ENCODE measurements around the gene NARF.
"Not testable (repeated sequence)": the region's sequence is repeated elsewhere in the genome, so short reads cannot be mapped to it uniquely, and the experiment has no call there.

The NARF gene

GRCh38 chr17:82458885-82459424, 414 bp downstream of the NARF start:
- Histone ChIP-seq H3K36me3 (ENCODE audit: insufficient read depth) (no peaks in the 10 kb centered on the region), H3K4me3 (IDR thresholded peaks at IDR 0.05; ENCODE audit: insufficient read depth, low read depth, low read length) (no peak overlapping the region), H3K4me1 (ENCODE audit: low read depth, poor library complexity, severe bottlenecking) (peaks cover 37% of the 10 kb centered on the region), H3K79me2 (ENCODE audit: insufficient read depth, low read depth) (peaks cover 18% of the 10 kb centered on the region; the same call in 1 of the 2 replicates), H3K27me3 (ENCODE audit: insufficient read depth, low read depth) (no peaks in the 10 kb centered on the region), H3K9ac (peak overlapping the region; percentile 99), H2AFZ (ENCODE audit: low read depth) (peak overlapping the region; percentile 61), H3K27ac (peak overlapping the region; percentile 99), H3K4me2 (peak overlapping the region; percentile 77), H4K20me1 (ENCODE audit: insufficient read depth) (no peaks in the 10 kb centered on the region)
- TF ChIP-seq, protein P1, sequence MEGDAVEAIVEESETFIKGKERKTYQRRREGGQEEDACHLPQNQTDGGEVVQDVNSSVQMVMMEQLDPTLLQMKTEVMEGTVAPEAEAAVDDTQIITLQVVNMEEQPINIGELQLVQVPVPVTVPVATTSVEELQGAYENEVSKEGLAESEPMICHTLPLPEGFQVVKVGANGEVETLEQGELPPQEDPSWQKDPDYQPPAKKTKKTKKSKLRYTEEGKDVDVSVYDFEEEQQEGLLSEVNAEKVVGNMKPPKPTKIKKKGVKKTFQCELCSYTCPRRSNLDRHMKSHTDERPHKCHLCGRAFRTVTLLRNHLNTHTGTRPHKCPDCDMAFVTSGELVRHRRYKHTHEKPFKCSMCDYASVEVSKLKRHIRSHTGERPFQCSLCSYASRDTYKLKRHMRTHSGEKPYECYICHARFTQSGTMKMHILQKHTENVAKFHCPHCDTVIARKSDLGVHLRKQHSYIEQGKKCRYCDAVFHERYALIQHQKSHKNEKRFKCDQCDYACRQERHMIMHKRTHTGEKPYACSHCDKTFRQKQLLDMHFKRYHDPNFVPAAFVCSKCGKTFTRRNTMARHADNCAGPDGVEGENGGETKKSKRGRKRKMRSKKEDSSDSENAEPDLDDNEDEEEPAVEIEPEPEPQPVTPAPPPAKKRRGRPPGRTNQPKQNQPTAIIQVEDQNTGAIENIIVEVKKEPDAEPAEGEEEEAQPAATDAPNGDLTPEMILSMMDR (conservative IDR thresholded peaks at IDR 0.05; ENCODE audit: low read depth, low read length) = no peak

DNA sequence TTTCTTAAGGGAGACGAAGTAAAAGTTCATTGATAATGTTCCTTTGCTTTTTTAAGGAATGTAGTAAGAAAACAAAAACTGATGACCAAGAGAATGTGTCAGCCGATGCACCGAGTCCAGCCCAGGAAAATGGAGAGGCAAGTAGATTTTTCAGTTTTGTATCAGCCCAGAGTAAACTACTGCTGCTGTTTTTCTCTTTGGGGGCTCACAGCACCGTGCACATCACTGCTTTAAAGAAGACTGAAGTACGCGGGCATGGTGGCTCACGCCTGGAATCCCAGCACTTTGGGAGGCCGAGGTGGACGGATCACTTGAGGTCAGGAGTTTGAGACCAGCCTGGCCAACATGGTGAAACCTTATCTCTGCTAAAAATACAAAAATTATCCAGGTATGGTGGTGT, 1.4 kb downstream of the NARF start:
- H2AFZ ChIP-seq (ENCODE audit: low read depth); H3K36me3 ChIP-seq (ENCODE audit: insufficient read depth); H3K4me3 ChIP-seq (IDR thresholded peaks at IDR 0.05; ENCODE audit: insufficient read depth, low read depth, low read length); H3K9ac ChIP-seq; H4K20me1 ChIP-seq (ENCODE audit: insufficient read depth); H3K27me3 ChIP-seq (ENCODE audit: insufficient read depth, low read depth); H3K27ac ChIP-seq: not testable (repeated sequence)
- Histone ChIP-seq H3K79me2 (ENCODE audit: insufficient read depth, low read depth) (peaks cover 18% of the 10 kb centered on the region; the same call in 1 of the 2 replicates), H3K4me1 (ENCODE audit: low read depth, poor library complexity, severe bottlenecking) (peaks cover 45% of the 10 kb centered on the region), H3K4me2 (peak overlapping the region; percentile 77)

DNA sequence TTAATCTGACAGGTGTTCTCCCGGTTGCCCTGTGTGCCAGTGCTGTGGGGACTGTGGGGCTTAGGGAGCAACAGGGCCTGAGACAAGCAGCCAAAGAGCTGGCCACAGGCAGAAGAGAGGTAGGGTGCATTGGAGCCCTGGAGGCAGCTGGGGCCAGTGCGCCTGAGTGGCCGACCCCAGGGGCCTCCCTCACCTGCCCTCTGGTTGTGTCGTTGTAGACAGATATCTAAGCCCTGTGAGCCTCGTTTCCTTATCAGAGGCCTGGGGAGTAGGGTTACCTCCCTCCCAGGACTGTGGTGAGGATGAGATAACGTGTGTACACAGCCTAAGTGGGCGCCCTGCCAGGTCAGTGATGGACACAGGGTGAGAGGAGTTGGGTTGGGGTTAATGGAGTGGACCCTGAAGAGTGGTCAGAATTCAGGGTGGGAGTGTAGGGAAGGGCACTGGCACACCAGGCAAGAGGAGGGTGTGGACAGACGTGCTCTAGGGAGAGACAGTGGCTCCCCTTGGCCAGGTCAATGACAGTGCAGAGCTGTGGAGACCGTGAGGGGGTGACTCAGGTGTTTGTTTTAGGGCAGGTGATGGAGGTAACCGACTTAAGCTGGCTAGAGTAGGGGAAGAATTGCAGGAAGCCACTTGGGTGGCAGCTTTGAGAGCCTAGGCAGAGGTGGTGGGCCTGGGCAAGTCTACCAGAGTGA, 3.4 kb downstream of the NARF start:
- Histone ChIP-seq H3K4me3 (IDR thresholded peaks at IDR 0.05; ENCODE audit: insufficient read depth, low read depth, low read length) (no peak overlapping the region), H3K9ac (no peak overlapping the region), H3K27ac (no peak overlapping the region), H3K36me3 (ENCODE audit: insufficient read depth) (no peaks in the 10 kb centered on the region), H3K4me2 (no peak overlapping the region), H4K20me1 (ENCODE audit: insufficient read depth) (no peaks in the 10 kb centered on the region), H2AFZ (ENCODE audit: low read depth) (no peak overlapping the region), H3K27me3 (ENCODE audit: insufficient read depth, low read depth) (no peaks in the 10 kb centered on the region), H3K79me2 (ENCODE audit: insufficient read depth, low read depth) (peaks cover 18% of the 10 kb centered on the region; the same call in 1 of the 2 replicates), H3K4me1 (ENCODE audit: low read depth, poor library complexity, severe bottlenecking) (peaks cover 31% of the 10 kb centered on the region)
- TF ChIP-seq, protein P1 (conservative IDR thresholded peaks at IDR 0.05; ENCODE audit: low read depth, low read length) = no peak

DNA sequence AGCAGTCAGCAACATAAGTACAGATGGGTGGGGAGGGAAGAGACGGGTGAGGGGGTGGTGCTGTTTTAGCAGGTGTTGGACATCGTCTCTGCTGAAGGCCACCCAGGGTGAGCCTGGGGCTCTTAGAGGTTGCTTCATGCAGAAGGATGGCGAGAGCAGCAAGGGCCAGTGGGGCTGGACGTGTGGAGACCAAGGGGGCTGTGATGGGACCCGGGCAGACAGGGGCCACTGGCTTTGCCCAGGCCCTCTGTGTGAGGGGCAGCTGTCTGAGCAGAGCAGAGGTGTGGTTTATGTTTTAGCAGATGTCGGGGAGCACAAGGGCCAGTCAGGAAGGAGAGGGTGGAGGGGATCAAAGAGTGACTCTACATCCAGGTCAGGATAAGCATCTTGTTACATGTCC, 4.8 kb downstream of the NARF start:
- TF ChIP-seq, protein P1 (conservative IDR thresholded peaks at IDR 0.05; ENCODE audit: low read depth, low read length) = no peak
- H3K36me3 ChIP-seq (ENCODE audit: insufficient read depth) = no peaks in the 10 kb centered on the region; the same call in 1 of the 2 replicates
- peaks cover 18% of the 10 kb centered on the region; the same call in 1 of the 2 replicates for H3K79me2 ChIP-seq (ENCODE audit: insufficient read depth, low read depth)
- H3K4me2 ChIP-seq = no peak overlapping the region; the same call in 1 of the 2 replicates
- no peak overlapping the region for H3K27ac ChIP-seq
- no peaks in the 10 kb centered on the region for H4K20me1 ChIP-seq (ENCODE audit: insufficient read depth)
- peaks cover 23% of the 10 kb centered on the region for H3K4me1 ChIP-seq (ENCODE audit: low read depth, poor library complexity, severe bottlenecking)
- no peak overlapping the region for H3K4me3 ChIP-seq (IDR thresholded peaks at IDR 0.05; ENCODE audit: insufficient read depth, low read depth, low read length)
- no peak overlapping the region for H2AFZ ChIP-seq (ENCODE audit: low read depth)
- no peak overlapping the region for H3K9ac ChIP-seq
- H3K27me3 ChIP-seq (ENCODE audit: insufficient read depth, low read depth) = no peaks in the 10 kb centered on the region

Measured in KMS-11 (cell line).